Right atrium auricular region (tissue), 2 donors: ENCODE results near the gene CENPC. TPM values are rescaled to one million over a fixed set of nuclear protein-coding genes. Genes with fewer than 3 reads are reported as not detected.

Experiments
- DNase-seq: peaks from one replicate; pipeline ENCODE4 v3.0.0-alpha.2; 2019; ENCODE audit warnings: low spot score
- H3K27ac ChIP-seq, 2 donors: fragments of 200-600 bp; sonication (generic); 1 replicate in 1 of 2; 2 replicates in 1 of 2; pipeline ENCODE4 v1.5.1; 2016 to 2019
- H3K27me3 ChIP-seq, 2 donors: fragments of 200-600 bp; sonication (generic); one replicate each; pipeline versions ENCODE4 v1.5.1 to v1.6.0; 2017 to 2019
- H3K36me3 ChIP-seq: fragments of 200-600 bp; sonication (generic); one replicate; pipeline ENCODE4 v1.5.1; 2016
- H3K4me1 ChIP-seq, 2 donors: fragments of 200-600 bp; sonication (generic); one replicate each; pipeline versions ENCODE4 v1.5.1 to v1.6.0; 2017 to 2019
- H3K4me3 ChIP-seq, 2 donors: fragments of 200-600 bp; sonication (generic); 1 replicate in 1 of 2; 2 replicates in 1 of 2; pipeline ENCODE4 v1.5.1; 2017 to 2019; ENCODE audit warnings: mild to moderate bottlenecking in 1 of 2, moderate library complexity in 1 of 2
- H3K9me3 ChIP-seq, 2 donors: fragments of 200-600 bp; sonication (generic); one replicate each; pipeline ENCODE4 v1.5.1; 2019
- total RNA-seq, 2 donors: library from RNA; depleted of rRNA; stranded (reverse); fragments of >200 nt; gene quantifications; one replicate each; pipeline ENCODE4 v1.1.0, GENCODE V29; 2016
- TF ChIP-seq, protein P1 (sequence below), 2 donors: fragments of 200-600 bp; sonication (generic); IDR thresholded peaks; one replicate each; pipeline ENCODE4 v1.5.1; 2019; ENCODE audit warnings: antibody characterized with exemption in 2 of 2

CENPC gene, protein sequence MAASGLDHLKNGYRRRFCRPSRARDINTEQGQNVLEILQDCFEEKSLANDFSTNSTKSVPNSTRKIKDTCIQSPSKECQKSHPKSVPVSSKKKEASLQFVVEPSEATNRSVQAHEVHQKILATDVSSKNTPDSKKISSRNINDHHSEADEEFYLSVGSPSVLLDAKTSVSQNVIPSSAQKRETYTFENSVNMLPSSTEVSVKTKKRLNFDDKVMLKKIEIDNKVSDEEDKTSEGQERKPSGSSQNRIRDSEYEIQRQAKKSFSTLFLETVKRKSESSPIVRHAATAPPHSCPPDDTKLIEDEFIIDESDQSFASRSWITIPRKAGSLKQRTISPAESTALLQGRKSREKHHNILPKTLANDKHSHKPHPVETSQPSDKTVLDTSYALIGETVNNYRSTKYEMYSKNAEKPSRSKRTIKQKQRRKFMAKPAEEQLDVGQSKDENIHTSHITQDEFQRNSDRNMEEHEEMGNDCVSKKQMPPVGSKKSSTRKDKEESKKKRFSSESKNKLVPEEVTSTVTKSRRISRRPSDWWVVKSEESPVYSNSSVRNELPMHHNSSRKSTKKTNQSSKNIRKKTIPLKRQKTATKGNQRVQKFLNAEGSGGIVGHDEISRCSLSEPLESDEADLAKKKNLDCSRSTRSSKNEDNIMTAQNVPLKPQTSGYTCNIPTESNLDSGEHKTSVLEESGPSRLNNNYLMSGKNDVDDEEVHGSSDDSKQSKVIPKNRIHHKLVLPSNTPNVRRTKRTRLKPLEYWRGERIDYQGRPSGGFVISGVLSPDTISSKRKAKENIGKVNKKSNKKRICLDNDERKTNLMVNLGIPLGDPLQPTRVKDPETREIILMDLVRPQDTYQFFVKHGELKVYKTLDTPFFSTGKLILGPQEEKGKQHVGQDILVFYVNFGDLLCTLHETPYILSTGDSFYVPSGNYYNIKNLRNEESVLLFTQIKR
- total RNA-seq = 1 to 10 TPM; 6.6 to 7.9 TPM

DNA sequence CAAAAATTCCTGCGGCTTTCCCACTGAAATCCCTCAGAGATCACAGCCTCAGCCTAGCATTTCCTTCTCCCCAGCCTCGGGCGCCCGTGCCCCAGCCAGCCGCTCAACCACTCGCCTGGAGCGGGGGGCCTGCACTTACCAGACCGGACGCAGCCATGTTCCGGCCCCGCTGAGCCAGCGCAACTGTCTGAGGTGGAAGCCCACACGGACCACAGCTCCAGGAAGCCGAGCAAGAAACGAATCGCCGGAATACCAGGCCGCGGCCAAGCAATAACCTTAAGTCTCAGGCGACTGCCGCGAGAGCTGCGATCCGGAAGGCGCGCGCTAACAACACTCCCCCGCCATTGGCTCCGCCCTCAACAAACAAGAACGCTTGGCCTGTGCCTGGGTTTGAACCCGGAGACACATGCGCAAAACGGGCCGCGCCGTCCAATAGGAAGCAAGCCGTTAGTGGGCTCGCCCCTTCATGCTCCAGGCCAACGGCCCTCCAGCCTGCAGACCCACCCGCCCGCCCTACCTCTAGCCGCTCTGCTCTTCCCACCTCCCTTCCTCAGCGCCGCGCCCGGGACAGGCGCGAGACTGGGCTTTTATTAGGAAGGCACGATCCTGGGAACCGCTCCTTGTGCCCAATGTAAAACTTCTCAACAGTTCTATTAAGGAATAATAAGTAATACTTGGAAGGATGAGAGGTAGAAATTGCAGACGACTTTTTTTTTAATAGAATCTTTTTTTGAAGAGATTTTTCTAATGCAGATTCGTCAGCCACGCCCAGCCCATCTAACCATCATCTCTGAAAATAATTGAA is at the start of gene CENPC:
CENPC (minus strand) TSS at position 305 of the 805 bp plus-strand sequence; CDS start at position 157, 148 bp downstream.
- no peaks in the 10 kb centered on the region for H3K9me3 ChIP-seq
- H3K4me1 ChIP-seq = peaks cover 0 to 16% of the 10 kb centered on the region in 2 donors
- peak within 1 kb of the TSS; percentile 85 to 93 for H3K27ac ChIP-seq
- no peaks in the 10 kb centered on the region for H3K36me3 ChIP-seq
- H3K27me3 ChIP-seq = no peaks in the 10 kb centered on the region
- peak; percentile 97 for DNase-seq
- peak within 1 kb of the TSS; percentile 76 to 85 for H3K4me3 ChIP-seq
- TF ChIP-seq, protein P1, sequence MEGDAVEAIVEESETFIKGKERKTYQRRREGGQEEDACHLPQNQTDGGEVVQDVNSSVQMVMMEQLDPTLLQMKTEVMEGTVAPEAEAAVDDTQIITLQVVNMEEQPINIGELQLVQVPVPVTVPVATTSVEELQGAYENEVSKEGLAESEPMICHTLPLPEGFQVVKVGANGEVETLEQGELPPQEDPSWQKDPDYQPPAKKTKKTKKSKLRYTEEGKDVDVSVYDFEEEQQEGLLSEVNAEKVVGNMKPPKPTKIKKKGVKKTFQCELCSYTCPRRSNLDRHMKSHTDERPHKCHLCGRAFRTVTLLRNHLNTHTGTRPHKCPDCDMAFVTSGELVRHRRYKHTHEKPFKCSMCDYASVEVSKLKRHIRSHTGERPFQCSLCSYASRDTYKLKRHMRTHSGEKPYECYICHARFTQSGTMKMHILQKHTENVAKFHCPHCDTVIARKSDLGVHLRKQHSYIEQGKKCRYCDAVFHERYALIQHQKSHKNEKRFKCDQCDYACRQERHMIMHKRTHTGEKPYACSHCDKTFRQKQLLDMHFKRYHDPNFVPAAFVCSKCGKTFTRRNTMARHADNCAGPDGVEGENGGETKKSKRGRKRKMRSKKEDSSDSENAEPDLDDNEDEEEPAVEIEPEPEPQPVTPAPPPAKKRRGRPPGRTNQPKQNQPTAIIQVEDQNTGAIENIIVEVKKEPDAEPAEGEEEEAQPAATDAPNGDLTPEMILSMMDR (IDR thresholded peaks at IDR 0.05) = no peak

DNA sequence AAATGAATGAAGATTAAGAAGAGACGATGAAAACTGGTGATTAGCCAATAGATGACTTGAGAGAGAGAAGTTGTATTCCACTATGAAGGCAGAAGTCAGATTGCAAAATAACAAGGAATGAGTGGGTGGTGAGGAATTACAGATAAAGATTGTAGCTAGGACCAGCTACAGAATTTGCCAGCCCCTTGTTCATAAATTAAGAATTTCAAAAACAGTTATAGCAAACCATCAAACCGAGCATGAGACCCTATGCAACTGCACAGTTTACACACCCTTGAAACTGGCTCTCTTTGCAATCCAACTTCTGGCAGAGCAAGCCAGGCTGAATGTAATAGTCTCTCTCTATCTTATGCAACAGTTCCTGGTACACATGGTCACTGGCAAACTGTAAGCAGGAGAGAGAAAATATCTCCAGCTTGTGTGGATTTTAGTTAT is 48.5 kb upstream of the CENPC start:
- Histone ChIP-seq H3K9me3 (no peaks in the 10 kb centered on the region), H3K4me3 (no peak overlapping the region), H3K27me3 (no peaks in the 10 kb centered on the region), H3K4me1 (no peaks in the 10 kb centered on the region), H3K27ac (no peak overlapping the region), H3K36me3 (no peaks in the 10 kb centered on the region)
- TF ChIP-seq, protein P1 (IDR thresholded peaks at IDR 0.05) = no peak
- no peak for DNase-seq

DNA sequence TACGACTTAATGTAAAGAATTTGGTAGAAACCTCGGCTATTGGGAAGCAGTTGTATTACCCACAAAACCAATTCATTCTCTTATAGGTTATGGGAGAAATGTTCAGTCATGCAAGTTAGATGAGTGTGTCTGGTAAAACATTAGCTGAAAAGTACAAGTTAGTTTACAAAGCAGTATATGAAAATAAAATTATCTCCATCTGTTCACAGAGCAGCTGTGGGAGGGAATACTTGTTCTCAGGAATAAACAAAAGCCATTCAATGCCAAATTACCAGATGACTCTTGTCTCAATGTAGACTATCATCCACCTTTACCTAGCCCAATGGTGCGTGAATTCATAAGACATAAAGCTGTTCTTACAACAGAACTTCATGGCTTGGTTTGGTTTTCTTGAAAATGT is 41.9 kb upstream of the CENPC start:
- TF ChIP-seq, protein P1 (IDR thresholded peaks at IDR 0.05) = no peak
- no peaks in the 10 kb centered on the region for H3K36me3 ChIP-seq

DNA sequence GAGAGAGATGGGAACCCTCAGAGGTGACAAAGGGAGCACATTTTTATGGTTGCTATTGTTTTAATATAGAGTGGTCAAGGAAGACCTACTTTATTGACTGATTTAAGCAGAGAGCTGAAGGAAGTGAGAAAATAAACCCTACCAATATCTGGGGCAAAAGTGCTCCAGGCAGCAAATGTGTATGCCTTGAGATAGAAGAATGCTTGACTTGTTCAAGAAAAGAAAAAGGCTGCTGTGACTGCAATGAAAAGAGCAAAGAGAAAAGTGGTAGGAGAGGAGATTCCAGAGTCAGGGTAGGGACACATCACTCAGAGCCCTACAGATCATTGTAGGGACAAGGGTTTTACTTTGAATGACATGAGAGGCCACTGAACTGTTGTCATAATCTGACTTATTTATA is 39.2 kb upstream of the CENPC start:
- H3K36me3 ChIP-seq = no peaks in the 10 kb centered on the region
- DNase-seq = no peak
- TF ChIP-seq, protein P1 (IDR thresholded peaks at IDR 0.05) = no peak

More for the DNA sequence above, 41.9 kb upstream of the CENPC start:
- Histone ChIP-seq H3K4me1 (no peaks in the 10 kb centered on the region), H3K27me3 (no peaks in the 10 kb centered on the region), H3K4me3 (no peak overlapping the region), H3K9me3 (no peaks in the 10 kb centered on the region), H3K27ac (no peak overlapping the region)
- DNase-seq = no peak

DNA sequence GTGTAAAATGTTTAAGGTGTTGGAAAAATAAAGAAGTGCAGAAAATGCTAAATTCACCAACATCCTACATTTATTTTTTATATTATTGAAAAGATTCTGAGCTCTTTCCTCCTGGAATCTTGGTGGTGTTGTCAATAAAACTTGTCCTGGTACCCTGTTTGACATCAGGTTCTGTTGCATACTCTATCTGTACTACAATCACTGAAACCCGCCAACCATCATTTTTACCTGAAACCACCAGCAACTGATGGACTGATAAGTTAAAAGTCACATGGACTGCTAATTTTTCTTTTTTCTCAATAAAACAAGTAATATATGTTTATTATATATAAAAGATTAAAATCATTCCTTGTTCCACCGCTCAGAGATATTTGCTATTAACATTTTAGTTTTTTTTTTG is 36.6 kb upstream of the CENPC start:
- Histone ChIP-seq H3K4me3 (no peak overlapping the region), H3K27ac (no peak overlapping the region), H3K9me3 (no peaks in the 10 kb centered on the region), H3K27me3 (no peaks in the 10 kb centered on the region), H3K36me3 (no peaks in the 10 kb centered on the region), H3K4me1 (no peaks in the 10 kb centered on the region)
- TF ChIP-seq, protein P1 (IDR thresholded peaks at IDR 0.05) = no peak
- no peak for DNase-seq

More for the DNA sequence above, 39.2 kb upstream of the CENPC start:
- H3K4me3 ChIP-seq = no peak overlapping the region
- no peaks in the 10 kb centered on the region for H3K9me3 ChIP-seq
- H3K4me1 ChIP-seq = no peaks in the 10 kb centered on the region
- no peaks in the 10 kb centered on the region for H3K27me3 ChIP-seq
- H3K27ac ChIP-seq = no peak overlapping the region
